Activated naive CD8-positive, alpha-beta T cell treated with anti-CD3 and anti-CD28 coated beads, Interleukin-2, amount 10 ng/mL, durations not matched to agents 7 days and 5 days (primary cell): ENCODE data around the gene VWA5B1. TPM values are rescaled to one million over a fixed set of nuclear protein-coding genes. Genes with fewer than 3 reads are reported as not detected.

Source experiments
- ATAC-seq: fragments of 150-1000 bp; cut with Tn5 transposase; one replicate; pipeline ENCODE4 v1.10.0; 2021; ENCODE audit warnings: low read depth, moderate library complexity
- POLR2A ChIA-PET: fragments of 350-600 bp; sonication (Branson Sonifier 250); formaldehyde crosslinking; loops from one replicate; lab custom pipeline; 2021; ENCODE audit warnings: antibody characterized with exemption; lab: Charles Lee
- DNase-seq: peaks from one replicate; pipeline ENCODE4 v3.0.0; 2021
- H3K27ac Mint-ChIP-seq: one replicate; pipeline ENCODE4 v1.8.0; 2022; ENCODE audit warnings: mild to moderate bottlenecking, mixed read lengths
- H3K27me3 Mint-ChIP-seq: one replicate; pipeline ENCODE4 v1.8.0; 2022; ENCODE audit warnings: mild to moderate bottlenecking, moderate library complexity, mixed read lengths
- H3K36me3 Mint-ChIP-seq: one replicate; pipeline ENCODE4 v1.8.0; 2021; ENCODE audit warnings: mild to moderate bottlenecking, mixed read lengths
- H3K4me1 Mint-ChIP-seq: one replicate; pipeline ENCODE4 v1.8.0; 2021; ENCODE audit warnings: mixed read lengths
- H3K4me3 Mint-ChIP-seq: one replicate; pipeline ENCODE4 v1.8.0; 2022; ENCODE audit warnings: mild to moderate bottlenecking, moderate library complexity, mixed read lengths
- H3K9me3 Mint-ChIP-seq: one replicate; pipeline ENCODE4 v1.8.0; 2021; ENCODE audit warnings: mixed read lengths
- total RNA-seq, 2 experiments: library from RNA; stranded (reverse); gene quantifications; one replicate each; pipeline ENCODE4 v1.2.3, GENCODE V29; 2021

The VWA5B1 gene
- total RNA-seq, 2 experiments from 2014 or later: not detected

GRCh38 chr1:20365421-20366055, 74.9 kb downstream of the VWA5B1 start:
- Mint-ChIP-seq H3K36me3 (no peaks in the 10 kb centered on the region), H3K27me3 (peaks cover 67% of the 10 kb centered on the region), H3K9me3 (no peaks in the 10 kb centered on the region), H3K4me3 (no peak overlapping the region), H3K4me1 (peaks cover 1% of the 10 kb centered on the region), H3K27ac (no peak overlapping the region)
- POLR2A ChIA-PET: no interaction called here
- DNase-seq (no peak), ATAC-seq (no peak)

DNA sequence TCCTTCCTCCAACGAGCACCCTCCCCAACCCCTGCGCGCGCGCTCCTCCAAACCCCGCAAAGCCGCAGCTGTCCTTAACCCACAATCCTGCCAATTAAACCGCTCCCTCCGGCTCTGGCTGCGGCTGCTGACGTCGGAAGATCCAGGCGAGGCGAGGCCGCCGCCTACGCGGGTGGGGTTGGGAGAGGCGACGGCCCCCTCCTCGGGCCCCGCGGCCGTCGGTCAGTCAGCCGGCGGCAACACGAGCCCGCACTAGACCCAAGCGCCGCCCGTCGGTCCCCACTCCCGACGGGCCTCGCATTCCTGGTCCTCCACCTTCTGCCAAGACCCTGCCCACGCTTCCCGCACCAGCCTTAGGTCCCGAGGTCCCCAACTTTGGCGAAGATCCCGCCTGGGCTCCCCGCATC, 75.4 kb downstream of the VWA5B1 start:
- H3K4me1 Mint-ChIP-seq: peaks cover 1% of the 10 kb centered on the region
- H3K4me3 Mint-ChIP-seq: no peak overlapping the region
- no peaks in the 10 kb centered on the region for H3K9me3 Mint-ChIP-seq
- ATAC-seq (no peak), DNase-seq (no peak)
- H3K36me3 Mint-ChIP-seq: no peaks in the 10 kb centered on the region
- POLR2A ChIA-PET: no interaction called here
- H3K27ac Mint-ChIP-seq: no peak overlapping the region
- peaks cover 65% of the 10 kb centered on the region for H3K27me3 Mint-ChIP-seq

- no peaks in the 10 kb centered on the region for H3K9me3 Mint-ChIP-seq
- H3K36me3 Mint-ChIP-seq: no peaks in the 10 kb centered on the region
- ATAC-seq (no peak), DNase-seq (no peak)
- H3K4me3 Mint-ChIP-seq: no peak overlapping the region
- H3K4me1 Mint-ChIP-seq: peaks cover 1% of the 10 kb centered on the region
- no peak overlapping the region for H3K27ac Mint-ChIP-seq
- peaks cover 67% of the 10 kb centered on the region for H3K27me3 Mint-ChIP-seq
- POLR2A ChIA-PET: no interaction called here
These were observed 75.9 kb downstream of the VWA5B1 start for GRCh38 chr1:20366463-20367115.

DNA sequence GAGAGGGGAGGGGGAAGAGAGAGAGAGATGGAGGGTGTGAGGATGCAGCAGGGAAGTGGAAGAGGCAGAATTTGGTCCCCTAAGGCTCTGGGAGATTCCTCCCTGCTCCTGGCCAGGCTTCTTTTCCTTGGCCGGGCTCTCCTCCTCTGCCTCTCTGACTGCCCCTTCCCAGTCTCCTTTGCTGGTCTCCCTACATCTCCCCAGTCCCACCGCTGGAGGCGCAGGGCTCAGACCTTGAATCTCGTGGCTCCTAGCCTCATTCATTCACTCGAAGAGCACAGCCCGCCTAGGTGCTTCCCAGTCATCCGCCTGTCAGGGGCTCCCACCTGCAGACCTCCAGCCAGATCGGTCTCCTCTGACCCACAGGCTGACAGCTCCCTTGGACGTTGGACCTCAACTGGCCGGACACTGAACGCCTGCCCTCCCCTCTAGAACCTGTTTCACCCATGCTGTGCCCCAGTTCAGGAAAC, 76.5 kb downstream of the VWA5B1 start:
- no peaks in the 10 kb centered on the region for H3K36me3 Mint-ChIP-seq
- H3K27me3 Mint-ChIP-seq: peaks cover 69% of the 10 kb centered on the region

GRCh38 chr1:20367626-20368025, 77.0 kb downstream of the VWA5B1 start:
- H3K27ac Mint-ChIP-seq: no peak overlapping the region
- DNase-seq: no peak
- peaks cover 65% of the 10 kb centered on the region for H3K27me3 Mint-ChIP-seq
- no peaks in the 10 kb centered on the region for H3K9me3 Mint-ChIP-seq
- POLR2A ChIA-PET: no interaction called here
- peaks cover 1% of the 10 kb centered on the region for H3K4me1 Mint-ChIP-seq
- H3K36me3 Mint-ChIP-seq: no peaks in the 10 kb centered on the region
- no peak for ATAC-seq
- no peak overlapping the region for H3K4me3 Mint-ChIP-seq

More for the DNA sequence above, 76.5 kb downstream of the VWA5B1 start:
- Mint-ChIP-seq H3K27ac (peak overlapping the region; percentile 40), H3K9me3 (no peaks in the 10 kb centered on the region), H3K4me1 (peaks cover 1% of the 10 kb centered on the region), H3K4me3 (no peak overlapping the region)
- no peak for DNase-seq
- POLR2A ChIA-PET: no interaction called here
- ATAC-seq: no peak

GRCh38 chr1:20368866-20369470, 78.3 kb downstream of the VWA5B1 start:
- Mint-ChIP-seq H3K4me1 (peaks cover 1% of the 10 kb centered on the region), H3K27me3 (peaks cover 61% of the 10 kb centered on the region), H3K36me3 (no peaks in the 10 kb centered on the region), H3K9me3 (no peaks in the 10 kb centered on the region), H3K4me3 (no peak overlapping the region), H3K27ac (no peak overlapping the region)
- no peak for ATAC-seq
- POLR2A ChIA-PET: no interaction called here
- DNase-seq: no peak

DNA sequence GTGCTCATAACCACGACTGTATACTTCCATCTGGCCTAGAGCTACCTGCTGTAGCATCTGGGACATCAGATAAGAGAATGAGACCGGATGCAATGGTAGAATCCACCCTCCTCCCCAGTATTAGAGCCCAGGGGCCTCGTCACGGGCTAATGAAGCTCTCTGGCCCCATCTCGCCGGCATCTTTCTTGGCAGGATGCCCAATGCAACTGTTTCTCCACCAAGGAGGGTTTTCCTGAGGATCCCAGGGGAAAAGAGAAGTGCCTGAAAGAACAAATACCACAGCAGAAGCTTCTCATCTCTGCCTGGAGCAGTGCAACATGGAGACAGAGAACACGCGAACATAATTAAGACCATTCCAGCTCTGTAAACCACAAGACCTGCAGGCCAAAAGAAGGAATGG, 80.0 kb downstream of the VWA5B1 start:
- no peak overlapping the region for H3K27ac Mint-ChIP-seq
- ATAC-seq (no peak), DNase-seq (no peak)
- H3K27me3 Mint-ChIP-seq: peaks cover 47% of the 10 kb centered on the region
- H3K4me3 Mint-ChIP-seq: no peak overlapping the region
- H3K36me3 Mint-ChIP-seq: no peaks in the 10 kb centered on the region
- no peaks in the 10 kb centered on the region for H3K9me3 Mint-ChIP-seq
- POLR2A ChIA-PET: no interaction called here
- H3K4me1 Mint-ChIP-seq: peaks cover 1% of the 10 kb centered on the region

DNA sequence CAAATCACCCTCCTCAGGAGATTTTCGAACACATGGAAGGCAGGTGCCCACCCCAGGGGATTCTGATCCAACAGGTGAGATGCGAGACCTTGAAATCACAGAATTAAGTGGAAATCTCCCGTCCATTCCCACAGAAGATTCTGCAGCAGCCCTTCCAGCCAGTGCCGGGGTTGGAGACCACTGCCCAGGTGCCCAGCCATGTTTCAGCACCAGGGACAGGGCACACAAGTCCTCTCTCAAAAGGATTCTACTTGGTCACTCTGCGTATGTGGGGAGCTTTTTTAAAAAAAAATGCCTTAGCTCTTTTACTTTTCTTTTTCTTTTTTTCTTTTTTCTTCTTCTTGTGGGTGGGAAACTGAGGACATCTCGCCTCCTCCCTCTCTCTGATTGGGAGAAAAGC, 80.7 kb downstream of the VWA5B1 start:
- DNase-seq (no peak), ATAC-seq (no peak)
- Mint-ChIP-seq H3K9me3 (no peaks in the 10 kb centered on the region), H3K4me3 (no peak overlapping the region), H3K27me3 (peaks cover 45% of the 10 kb centered on the region), H3K36me3 (no peaks in the 10 kb centered on the region), H3K27ac (no peak overlapping the region), H3K4me1 (peaks cover 1% of the 10 kb centered on the region)
- POLR2A ChIA-PET: no interaction called here

DNA sequence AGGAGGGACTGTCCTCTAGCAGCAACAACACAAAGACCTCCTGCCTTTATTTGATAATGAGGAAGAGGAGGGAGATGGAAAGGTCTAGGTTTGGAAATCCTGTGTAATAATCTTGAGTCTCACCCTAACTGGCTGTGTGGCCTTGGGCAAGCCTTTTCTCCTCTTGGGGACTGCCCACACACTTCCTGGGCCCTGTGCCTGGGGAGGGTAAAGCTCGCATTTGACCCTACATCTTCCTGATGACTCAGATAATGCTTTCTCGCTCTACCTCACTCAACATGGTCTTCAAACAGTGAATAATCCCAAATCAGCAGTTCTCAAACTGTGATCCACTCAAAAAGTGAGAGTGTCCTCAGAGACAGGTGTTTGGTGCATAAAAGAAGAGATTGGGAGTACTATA, 81.2 kb downstream of the VWA5B1 start:
- H3K27ac Mint-ChIP-seq: no peak overlapping the region
- peaks cover 1% of the 10 kb centered on the region for H3K4me1 Mint-ChIP-seq
- H3K36me3 Mint-ChIP-seq: no peaks in the 10 kb centered on the region
- no peak overlapping the region for H3K4me3 Mint-ChIP-seq
- no peak for ATAC-seq
- DNase-seq: no peak
- POLR2A ChIA-PET: no interaction called here
- H3K27me3 Mint-ChIP-seq: peaks cover 43% of the 10 kb centered on the region
- H3K9me3 Mint-ChIP-seq: no peaks in the 10 kb centered on the region

DNA sequence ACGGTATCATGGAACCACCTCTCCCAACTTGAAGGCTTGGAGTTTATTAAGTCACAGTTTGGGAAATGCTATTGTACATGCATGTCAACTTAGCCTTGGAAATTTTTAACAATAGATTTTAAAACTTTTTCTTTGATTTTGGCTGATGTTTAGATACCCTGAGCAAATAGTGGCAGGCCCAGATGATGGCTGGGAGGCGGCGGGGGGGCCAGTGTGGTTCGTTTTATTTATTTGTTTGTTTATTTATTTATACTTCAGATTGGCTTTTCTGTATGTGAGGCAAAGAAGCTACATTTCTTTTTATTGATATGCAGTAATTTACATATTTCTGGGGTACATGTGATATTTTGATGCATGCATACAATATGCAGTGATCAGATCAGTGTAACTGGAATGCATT, 82.0 kb downstream of the VWA5B1 start:
- POLR2A ChIA-PET: no interaction called here
- DNase-seq (no peak), ATAC-seq (no peak)
- no peaks in the 10 kb centered on the region for H3K9me3 Mint-ChIP-seq
- H3K27me3 Mint-ChIP-seq: peaks cover 38% of the 10 kb centered on the region
- H3K36me3 Mint-ChIP-seq: no peaks in the 10 kb centered on the region
- no peak overlapping the region for H3K27ac Mint-ChIP-seq
- no peak overlapping the region for H3K4me3 Mint-ChIP-seq
- H3K4me1 Mint-ChIP-seq: peaks cover 1% of the 10 kb centered on the region

DNA sequence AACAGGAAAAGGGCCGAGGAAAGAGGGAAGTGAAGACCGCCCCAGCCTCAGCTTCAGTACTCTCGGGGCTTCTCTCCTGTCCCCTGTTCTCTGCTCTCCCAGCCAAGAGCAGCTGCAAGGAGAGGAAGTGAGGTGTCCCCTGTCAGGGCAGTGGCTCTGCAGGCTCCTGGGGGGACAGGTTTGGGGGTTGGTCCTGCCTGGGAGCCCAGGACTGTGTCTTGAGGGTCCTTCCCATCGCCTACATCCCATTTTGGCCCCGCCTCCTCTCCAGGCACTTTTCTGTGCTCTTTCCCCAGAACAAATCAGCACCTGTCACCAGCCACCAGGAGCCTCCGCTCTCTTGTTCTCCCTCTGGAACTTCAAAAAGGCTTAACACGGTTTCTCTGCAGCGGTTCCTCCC, 82.6 kb downstream of the VWA5B1 start:
- H3K36me3 Mint-ChIP-seq: no peaks in the 10 kb centered on the region
- H3K4me1 Mint-ChIP-seq: peaks cover 1% of the 10 kb centered on the region
- no peak for ATAC-seq
- peaks cover 32% of the 10 kb centered on the region for H3K27me3 Mint-ChIP-seq
- no peaks in the 10 kb centered on the region for H3K9me3 Mint-ChIP-seq
- H3K27ac Mint-ChIP-seq: no peak overlapping the region
- POLR2A ChIA-PET: no interaction called here
- H3K4me3 Mint-ChIP-seq: no peak overlapping the region
- DNase-seq: no peak

GRCh38 chr1:20373764-20374163, 83.1 kb downstream of the VWA5B1 start:
- Mint-ChIP-seq H3K4me1 (no peaks in the 10 kb centered on the region), H3K27ac (no peak overlapping the region), H3K27me3 (peaks cover 27% of the 10 kb centered on the region), H3K9me3 (no peaks in the 10 kb centered on the region), H3K36me3 (no peaks in the 10 kb centered on the region), H3K4me3 (no peak overlapping the region)
- POLR2A ChIA-PET: no interaction called here
- ATAC-seq: no peak
- no peak for DNase-seq

DNA sequence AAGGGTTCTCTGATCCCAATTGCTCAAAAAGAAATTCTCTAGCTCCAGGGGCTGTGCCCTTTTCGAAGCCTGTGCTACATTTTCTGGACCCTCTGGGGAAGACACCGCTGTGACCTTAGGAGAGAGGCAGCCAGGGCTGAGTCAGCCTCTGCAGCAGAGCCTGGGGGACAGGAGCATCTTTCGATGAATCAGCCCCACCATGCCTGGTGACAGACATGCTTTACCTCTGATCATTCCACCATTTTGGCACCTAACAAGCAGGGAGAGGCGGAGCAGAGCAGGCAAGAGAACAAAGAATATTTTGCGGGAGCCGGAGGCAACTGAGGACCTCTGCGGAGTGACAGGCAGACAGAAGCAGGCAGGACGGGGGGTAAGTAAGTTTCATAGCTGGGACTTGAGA, 84.9 kb downstream of the VWA5B1 start:
- Mint-ChIP-seq H3K27me3 (peaks cover 24% of the 10 kb centered on the region), H3K27ac (no peak overlapping the region), H3K36me3 (no peaks in the 10 kb centered on the region), H3K4me3 (no peak overlapping the region), H3K4me1 (no peaks in the 10 kb centered on the region), H3K9me3 (no peaks in the 10 kb centered on the region)
- ATAC-seq (no peak), DNase-seq (no peak)
- POLR2A ChIA-PET: no interaction called here

DNA sequence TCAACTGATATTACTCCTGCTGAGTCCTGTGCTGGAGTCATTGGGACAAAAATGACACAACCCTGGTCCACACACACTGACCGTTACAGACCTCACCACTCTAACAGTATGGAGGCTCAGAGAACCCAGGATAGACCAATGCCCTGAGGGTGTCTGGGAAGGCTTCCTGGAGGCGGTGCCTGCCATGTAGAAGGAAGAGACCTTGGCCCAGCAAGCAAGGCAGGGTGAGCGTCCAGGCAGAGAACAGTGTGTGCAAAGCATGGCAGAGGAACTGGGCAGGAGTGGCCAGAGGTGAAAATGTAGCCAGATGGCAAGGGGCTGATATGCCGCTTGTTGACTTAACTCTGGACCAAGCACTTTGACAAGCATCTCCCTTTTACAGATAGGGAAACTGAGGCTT, 85.5 kb downstream of the VWA5B1 start:
- H3K36me3 Mint-ChIP-seq: no peaks in the 10 kb centered on the region
- ATAC-seq: no peak
- H3K4me1 Mint-ChIP-seq: no peaks in the 10 kb centered on the region
- DNase-seq: no peak
- H3K27ac Mint-ChIP-seq: no peak overlapping the region
- H3K4me3 Mint-ChIP-seq: no peak overlapping the region
- H3K27me3 Mint-ChIP-seq: peaks cover 23% of the 10 kb centered on the region
- POLR2A ChIA-PET: no interaction called here
- no peaks in the 10 kb centered on the region for H3K9me3 Mint-ChIP-seq
